Activated CD4-positive, alpha-beta T cell treated with anti-CD3 and anti-CD28 coated beads for 24 hours (primary cell): ENCODE results near the gene IRF5.
"Not testable (repeated sequence)": the region's sequence is repeated elsewhere in the genome, so short reads cannot be mapped to it uniquely, and the experiment has no call there.

ENCODE experiments used
- DNase-seq, 2 donors: peaks; one replicate each; pipeline ENCODE4 v3.0.0-alpha.2; 2020; ENCODE audit warnings: low read depth in 2 of 2

IRF5 gene

DNA sequence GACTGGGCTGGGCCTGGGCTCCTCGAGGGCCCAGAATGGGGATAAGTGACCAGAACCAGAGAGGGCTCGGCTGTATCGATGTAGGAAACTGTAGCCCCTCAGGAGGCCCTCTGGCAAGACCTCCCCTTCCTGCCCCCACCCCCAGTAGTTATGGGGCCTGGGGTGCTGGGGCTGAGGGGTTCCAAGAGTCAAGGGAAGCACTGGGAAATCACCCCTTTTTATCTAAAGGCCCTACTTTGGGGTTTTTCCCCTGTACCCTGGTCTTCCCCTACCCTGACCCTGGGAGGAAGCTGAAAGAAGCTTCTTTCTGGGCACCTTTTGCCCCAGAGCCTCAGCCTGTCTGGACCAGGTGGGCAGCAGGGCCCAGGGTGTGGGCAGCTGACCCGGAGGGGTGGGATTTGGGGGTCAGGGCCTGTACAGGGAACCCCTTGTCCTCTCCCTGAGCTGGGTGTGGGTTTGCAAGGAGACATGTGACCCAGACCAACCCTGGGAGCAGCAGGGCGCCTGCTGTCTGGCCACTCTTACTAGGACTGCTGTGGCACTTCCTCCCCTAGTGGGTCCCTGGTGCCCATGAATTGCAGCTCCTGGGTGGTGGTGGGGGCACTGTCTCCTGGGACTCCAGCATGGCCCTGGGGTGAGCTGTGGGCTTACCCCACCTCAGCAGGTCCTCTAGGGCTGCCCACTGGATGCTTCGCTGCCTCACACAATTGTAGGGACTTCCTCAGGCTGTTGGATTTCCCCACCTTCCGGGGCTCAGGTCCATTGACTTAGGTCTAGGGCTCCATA, 1.5 kb downstream of the IRF5 start:
- DNase-seq = no peak

GRCh38 chr7:128939861-128940410, 2.2 kb downstream of the IRF5 start:
- DNase-seq = no peak

DNA sequence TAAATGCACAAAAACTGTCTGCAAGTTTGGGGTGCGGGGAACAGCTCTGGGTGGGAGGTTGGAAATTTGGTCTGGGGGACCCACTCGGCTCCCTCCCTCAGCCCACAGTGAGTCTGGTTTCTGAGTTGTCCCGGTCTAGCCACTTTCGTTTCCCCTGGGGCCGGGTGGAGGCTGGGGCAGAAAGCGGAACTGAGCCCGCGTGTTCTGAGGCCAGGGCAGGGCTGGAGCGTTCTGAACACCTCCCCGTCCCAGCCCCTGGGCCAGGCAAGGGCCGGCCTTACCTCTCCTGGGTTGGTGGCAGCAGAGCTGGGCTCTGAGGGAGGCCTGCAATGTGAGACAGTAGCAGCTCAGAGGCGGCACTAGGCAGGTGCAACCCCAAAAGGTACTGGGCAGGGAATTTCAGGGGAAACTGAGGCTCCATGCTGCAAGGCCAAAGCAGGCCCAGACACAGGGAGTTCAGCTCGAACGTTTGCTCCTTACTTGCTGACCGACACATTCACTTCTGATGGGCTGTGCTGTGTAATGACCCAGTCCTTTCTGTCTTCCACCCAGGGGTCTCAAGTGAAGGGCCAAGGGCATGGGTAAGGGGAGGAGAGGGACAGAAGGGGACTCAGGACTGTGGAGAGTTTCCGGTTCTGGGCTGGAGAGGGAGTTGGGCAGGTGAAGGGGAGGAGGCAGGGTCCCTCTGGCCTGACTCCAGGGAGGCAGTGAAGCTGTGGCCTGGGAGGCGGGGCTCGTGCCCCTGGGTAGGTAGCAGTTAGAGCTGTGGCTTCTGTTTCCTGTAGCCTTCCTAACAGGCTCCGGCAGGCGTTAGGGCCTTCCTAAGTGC, 3.0 kb downstream of the IRF5 start:
- no peak for DNase-seq

DNA sequence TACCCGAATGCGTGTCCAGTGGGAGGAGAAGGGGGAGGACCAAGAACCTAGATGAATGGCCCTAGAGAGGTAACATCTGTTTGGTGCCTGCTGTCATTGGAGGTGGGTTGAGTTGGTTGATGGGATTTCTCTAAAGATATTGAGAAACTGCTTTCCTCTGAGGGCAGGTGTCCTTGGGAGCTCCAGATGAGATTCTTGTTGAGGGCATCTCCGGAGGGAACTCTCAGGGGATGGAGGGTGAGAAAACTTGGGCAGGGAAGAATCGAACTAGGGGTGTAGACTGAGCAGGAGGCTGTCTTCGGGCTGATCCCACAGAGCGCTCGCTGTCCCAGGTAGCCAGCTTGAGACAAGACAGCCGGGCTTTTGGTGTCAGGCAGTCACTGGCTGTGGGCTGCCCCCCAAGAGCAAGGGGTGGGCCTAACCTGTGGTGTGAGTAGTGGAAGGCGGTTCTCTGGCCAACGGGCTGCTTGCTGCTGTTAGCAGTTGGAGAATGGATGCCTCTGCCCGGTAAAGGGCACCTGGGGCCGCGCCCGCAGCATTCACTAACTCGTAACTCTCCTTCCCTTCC, 3.7 kb downstream of the IRF5 start:
- no peak for DNase-seq

DNA sequence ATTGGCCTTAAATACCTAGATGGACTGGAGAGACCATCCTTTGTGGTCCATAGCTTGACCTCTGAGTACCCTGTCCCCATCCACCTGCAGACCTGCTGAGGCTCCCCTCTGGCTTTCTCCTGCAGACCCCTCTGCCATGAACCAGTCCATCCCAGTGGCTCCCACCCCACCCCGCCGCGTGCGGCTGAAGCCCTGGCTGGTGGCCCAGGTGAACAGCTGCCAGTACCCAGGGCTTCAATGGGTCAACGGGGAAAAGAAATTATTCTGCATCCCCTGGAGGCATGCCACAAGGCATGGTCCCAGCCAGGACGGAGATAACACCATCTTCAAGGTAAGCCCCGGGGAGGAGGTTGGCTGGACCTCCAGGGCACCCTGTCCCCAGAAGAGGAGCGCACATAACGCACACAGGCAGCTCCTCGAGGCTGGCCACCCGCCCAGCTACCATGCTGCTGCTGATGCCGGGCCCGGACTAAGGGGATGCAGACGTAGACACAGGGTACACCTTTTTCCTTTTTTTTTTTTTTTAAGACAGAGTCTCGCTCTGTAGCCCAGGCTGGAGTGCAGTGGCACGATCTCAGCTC, 4.3 kb downstream of the IRF5 start:
- DNase-seq = no peak

DNA sequence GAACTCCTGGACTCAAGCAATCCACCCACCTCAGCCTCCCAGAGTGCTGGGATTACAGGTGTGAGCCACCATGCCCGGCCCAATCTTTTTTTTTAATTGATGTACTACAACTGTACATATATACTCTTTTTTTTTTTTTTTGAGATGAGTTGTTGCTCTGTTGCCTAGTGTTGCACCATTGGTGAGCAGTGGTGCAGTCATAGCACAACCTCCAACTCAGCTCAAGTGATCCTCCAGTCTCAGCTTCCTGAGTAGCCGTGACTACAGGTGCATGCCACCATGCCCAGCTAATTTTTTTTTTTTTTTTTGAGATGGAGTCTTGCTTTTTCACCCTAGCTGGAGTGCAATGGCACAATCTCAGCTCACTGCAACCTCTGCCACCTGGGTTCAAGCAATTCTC, 5.5 kb downstream of the IRF5 start:
- DNase-seq = not testable (repeated sequence)

DNA sequence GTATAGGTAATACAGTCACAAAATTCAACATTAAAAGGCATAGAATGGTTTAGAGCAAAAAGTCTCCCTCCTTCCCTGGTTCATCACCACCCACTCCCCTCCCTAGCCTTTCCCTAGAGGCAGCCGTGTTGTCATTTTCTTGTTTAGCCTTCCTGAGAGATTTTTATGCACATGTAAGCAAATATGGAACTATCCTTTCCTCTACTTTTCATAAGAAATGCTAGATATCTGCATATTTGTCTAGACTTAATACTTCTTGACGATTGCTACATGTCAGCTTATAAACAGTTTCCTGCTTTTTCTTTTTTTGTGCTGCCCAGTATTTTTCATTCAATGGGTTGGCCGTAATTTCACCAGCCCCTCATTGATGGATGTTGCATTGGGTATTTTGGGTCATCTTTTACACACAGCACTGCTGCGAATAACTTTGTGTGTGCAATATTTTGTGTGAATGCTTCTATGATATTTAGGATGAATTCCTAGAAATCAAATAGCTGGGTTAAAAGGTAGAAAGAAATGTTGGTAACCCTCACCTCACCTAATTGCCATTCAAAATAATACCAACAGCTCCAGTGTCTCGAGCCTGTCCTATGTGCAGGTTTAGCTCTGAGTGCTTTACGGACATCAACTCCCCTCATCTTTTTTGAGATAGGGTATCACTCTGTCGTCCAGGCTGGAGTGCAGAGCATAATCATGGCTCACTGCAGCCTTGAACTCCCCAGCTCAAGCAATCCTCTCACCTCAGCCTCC, 6.9 kb downstream of the IRF5 start:
- DNase-seq = no peak

GRCh38 chr7:128945668-128946366, 8.1 kb downstream of the IRF5 start:
- no peak for DNase-seq

DNA sequence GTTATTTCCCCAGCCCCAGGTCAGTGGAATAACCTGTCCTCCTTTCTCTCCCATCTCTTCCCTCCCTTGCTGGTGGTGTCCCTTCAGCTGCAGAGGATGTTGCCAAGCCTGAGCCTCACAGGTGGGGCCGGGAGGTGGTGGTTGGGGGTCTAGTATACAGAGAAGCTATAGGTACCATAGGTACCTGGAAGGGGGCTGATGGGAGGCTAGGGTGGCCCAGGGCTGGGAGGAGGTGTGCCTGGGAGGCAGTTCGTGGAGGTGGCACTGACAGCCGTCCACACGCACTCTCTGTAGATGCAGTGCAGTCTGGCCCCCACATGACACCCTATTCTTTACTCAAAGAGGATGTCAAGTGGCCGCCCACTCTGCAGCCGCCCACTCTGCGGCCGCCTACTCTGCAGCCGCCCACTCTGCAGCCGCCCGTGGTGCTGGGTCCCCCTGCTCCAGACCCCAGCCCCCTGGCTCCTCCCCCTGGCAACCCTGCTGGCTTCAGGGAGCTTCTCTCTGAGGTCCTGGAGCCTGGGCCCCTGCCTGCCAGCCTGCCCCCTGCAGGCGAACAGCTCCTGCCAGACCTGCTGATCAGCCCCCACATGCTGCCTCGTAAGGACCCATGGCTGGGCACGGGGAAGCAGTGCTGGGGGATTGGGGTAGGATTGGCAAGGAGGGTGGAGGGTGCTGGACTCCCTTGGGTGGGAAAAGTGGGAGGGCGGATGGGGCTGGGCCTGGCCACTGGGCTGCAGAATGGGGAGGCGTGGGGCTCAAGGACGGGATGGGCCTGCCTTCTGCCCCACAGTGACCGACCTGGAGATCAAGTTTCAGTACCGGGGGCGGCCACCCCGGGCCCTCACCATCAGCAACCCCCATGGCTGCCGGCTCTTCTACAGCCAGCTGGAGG, 9.5 kb downstream of the IRF5 start:
- no peak for DNase-seq

DNA sequence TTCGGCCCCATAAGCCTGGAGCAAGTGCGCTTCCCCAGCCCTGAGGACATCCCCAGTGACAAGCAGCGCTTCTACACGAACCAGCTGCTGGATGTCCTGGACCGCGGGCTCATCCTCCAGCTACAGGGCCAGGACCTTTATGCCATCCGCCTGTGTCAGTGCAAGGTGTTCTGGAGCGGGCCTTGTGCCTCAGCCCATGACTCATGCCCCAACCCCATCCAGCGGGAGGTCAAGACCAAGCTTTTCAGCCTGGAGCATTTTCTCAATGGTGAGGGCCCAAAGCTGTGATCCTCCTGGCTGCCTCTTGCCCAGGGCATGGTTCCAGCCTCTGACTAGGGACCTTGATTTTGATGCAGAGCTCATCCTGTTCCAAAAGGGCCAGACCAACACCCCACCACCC, 10.1 kb downstream of the IRF5 start:
- DNase-seq = no peak

DNA sequence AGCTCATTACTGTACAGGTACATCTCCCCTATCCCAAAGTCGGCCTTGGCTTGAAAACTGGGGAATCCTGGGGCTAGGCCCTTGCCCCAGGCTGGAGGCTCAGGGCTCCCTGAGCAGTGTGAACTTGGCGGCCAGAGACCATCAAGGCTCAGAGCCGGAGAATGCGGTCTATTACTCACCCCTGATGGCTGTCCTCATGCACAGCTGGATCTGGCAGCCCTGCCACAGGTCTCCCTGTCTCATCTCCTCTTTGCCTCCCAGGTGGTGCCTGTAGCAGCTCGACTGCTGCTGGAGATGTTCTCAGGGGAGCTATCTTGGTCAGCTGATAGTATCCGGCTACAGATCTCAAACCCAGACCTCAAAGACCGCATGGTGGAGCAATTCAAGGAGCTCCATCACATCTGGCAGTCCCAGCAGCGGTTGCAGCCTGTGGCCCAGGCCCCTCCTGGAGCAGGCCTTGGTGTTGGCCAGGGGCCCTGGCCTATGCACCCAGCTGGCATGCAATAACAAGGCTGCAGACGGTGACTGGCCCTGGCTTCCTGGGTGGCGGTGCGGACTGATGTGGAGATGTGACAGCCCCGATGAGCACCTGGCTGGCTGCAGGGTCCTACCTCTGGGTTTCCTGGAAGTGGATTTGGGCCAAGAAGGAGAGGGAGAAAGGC, 10.7 kb downstream of the IRF5 start:
- no peak for DNase-seq

- no peak for DNase-seq
Measured at GRCh38 chr7:128948976-128949760, 11.4 kb downstream of the IRF5 start.

DNA sequence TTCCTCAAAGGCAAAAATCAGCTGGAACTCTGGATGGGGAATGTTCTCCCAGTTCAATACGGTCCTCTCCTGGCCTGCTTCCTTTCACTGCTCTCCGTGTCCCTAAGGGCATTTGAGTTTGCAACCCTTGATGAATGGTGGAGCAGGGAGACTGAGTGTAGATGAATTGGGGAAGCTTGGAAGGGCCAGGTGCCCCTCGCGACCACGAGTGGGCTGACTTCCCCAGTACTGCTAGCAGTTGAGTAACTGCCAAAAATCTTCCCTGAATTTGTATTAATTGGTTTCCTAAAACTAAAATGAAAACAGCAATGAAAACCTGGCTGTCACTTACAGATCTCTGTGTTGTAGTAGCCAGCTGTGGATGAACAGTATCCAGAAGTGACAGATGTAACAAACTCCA, 13.6 kb downstream of the IRF5 start:
- DNase-seq = no peak

- no peak for DNase-seq
Measured at GRCh38 chr7:128954150-128954549, 16.4 kb downstream of the IRF5 start.

GRCh38 chr7:128954830-128955802, 17.4 kb downstream of the IRF5 start:
- no peak for DNase-seq

- DNase-seq = no peak
Measured at GRCh38 chr7:128955981-128956380, 18.3 kb downstream of the IRF5 start.

GRCh38 chr7:128959296-128959695, 21.6 kb downstream of the IRF5 start:
- DNase-seq = no peak
